HFFc6 (cell line): ENCODE results near the gene EIF5AL1. TPM values are rescaled to one million over a fixed set of nuclear protein-coding genes. Genes with fewer than 3 reads are reported as not detected.
"Not testable (repeated sequence)": the region's sequence is repeated elsewhere in the genome, so short reads cannot be mapped to it uniquely, and the experiment has no call there.

Experiments used
- DNase-seq: peaks from one replicate; pipeline ENCODE4 v3.0.0-alpha.2; 2018
- H3K27ac Mint-ChIP-seq: 2 replicates; pipeline ENCODE4 v1.8.0; 2020; ENCODE audit warnings: mild to moderate bottlenecking, mixed read lengths
- H3K27me3 Mint-ChIP-seq: 2 replicates; pipeline ENCODE4 v1.8.0; 2021; ENCODE audit warnings: mild to moderate bottlenecking, moderate library complexity, mixed read lengths; ENCODE audit not compliant: insufficient read depth
- H3K36me3 Mint-ChIP-seq: 2 replicates; pipeline ENCODE4 v1.8.0; 2021; ENCODE audit warnings: low read depth, mixed read lengths
- H3K4me1 Mint-ChIP-seq: 2 replicates; pipeline ENCODE4 v1.8.0; 2020; ENCODE audit warnings: low read depth, mixed read lengths
- H3K4me3 Mint-ChIP-seq: 2 replicates; pipeline ENCODE4 v1.8.0; 2020; ENCODE audit warnings: mild to moderate bottlenecking, moderate library complexity, mixed read lengths
- H3K9me3 Mint-ChIP-seq: 2 replicates; pipeline ENCODE4 v1.8.0; 2020; ENCODE audit warnings: mild to moderate bottlenecking, mixed read lengths
- CTCF ChIP-seq: fragments of 200-600 bp; sonication (generic); IDR thresholded peaks from 2 replicates; pipeline ENCODE4 v1.5.0; 2021; ENCODE audit warnings: antibody characterized with exemption, mild to moderate bottlenecking
- total RNA-seq, 6 experiments: library from RNA; stranded (reverse); fragmentation: NEBNext Ultra II Directional; extraction: Animal tissue kit (Norgen Biotek cat#: 25700); gene quantifications; 2 replicates in 1 of 6; 3 replicates in 5 of 6; pipeline ENCODE4 v1.2.3, GENCODE V29; 2021

EIF5AL1 gene
- total RNA-seq, 6 experiments from 2014 or later = 0.41 to 0.61 (median 0.48) TPM

- H3K27ac Mint-ChIP-seq = peak overlapping the region; percentile 69
- H3K27me3 Mint-ChIP-seq = peaks cover 2% of the 10 kb centered on the region
- H3K4me1 Mint-ChIP-seq = peaks cover 39% of the 10 kb centered on the region
- H3K4me3 Mint-ChIP-seq = peak overlapping the region; percentile 46; the same call in 1 of the 2 replicates
- TF ChIP-seq CTCF = no peak
- no peaks in the 10 kb centered on the region; the same call in 1 of the 2 replicates for H3K36me3 Mint-ChIP-seq
- H3K9me3 Mint-ChIP-seq = no peaks in the 10 kb centered on the region
- DNase-seq = no peak
Measured at GRCh38 chr10:79507440-79508167, 4.7 kb upstream of the EIF5AL1 start.

GRCh38 chr10:79508245-79508644 is 4.1 kb upstream of the EIF5AL1 start:
- DNase-seq, H3K36me3 Mint-ChIP-seq, H3K9me3 Mint-ChIP-seq, H3K27me3 Mint-ChIP-seq: not testable (repeated sequence)
- Mint-ChIP-seq H3K27ac (peak overlapping the region; percentile 69), H3K4me3 (peak overlapping the region; percentile 46; the same call in 1 of the 2 replicates), H3K4me1 (peaks cover 32% of the 10 kb centered on the region)

- DNase-seq, H3K27me3 Mint-ChIP-seq, H3K36me3 Mint-ChIP-seq, H3K4me3 Mint-ChIP-seq, H3K27ac Mint-ChIP-seq, H3K9me3 Mint-ChIP-seq: not testable (repeated sequence)
- peak; percentile 31; the same call in 1 of the 2 replicates for TF ChIP-seq CTCF
- peaks cover 31% of the 10 kb centered on the region for H3K4me1 Mint-ChIP-seq
Measured at GRCh38 chr10:79509306-79509933, 2.9 kb upstream of the EIF5AL1 start.

- not testable (repeated sequence) for H3K27ac Mint-ChIP-seq, H3K9me3 Mint-ChIP-seq, H3K4me3 Mint-ChIP-seq, H3K36me3 Mint-ChIP-seq, DNase-seq, H3K27me3 Mint-ChIP-seq
- H3K4me1 Mint-ChIP-seq = peaks cover 31% of the 10 kb centered on the region
Measured at GRCh38 chr10:79509934-79510508, 2.3 kb upstream of the EIF5AL1 start.

- H3K27ac Mint-ChIP-seq = peak overlapping the region; percentile 11; the same call in 1 of the 2 replicates
- 0 out of 2 replicates have a peak overlapping the region, but pooled peaks have one; percentile 16 for H3K4me3 Mint-ChIP-seq
- not testable (repeated sequence) for H3K36me3 Mint-ChIP-seq, H3K9me3 Mint-ChIP-seq, H3K27me3 Mint-ChIP-seq, DNase-seq
- peaks cover 15% of the 10 kb centered on the region for H3K4me1 Mint-ChIP-seq
Measured at GRCh38 chr10:79516532-79517205, 4.3 kb downstream of the EIF5AL1 start.

- H3K4me3 Mint-ChIP-seq, DNase-seq, H3K27ac Mint-ChIP-seq, H3K27me3 Mint-ChIP-seq, H3K36me3 Mint-ChIP-seq, H3K9me3 Mint-ChIP-seq: not testable (repeated sequence)
- peaks cover 15% of the 10 kb centered on the region for H3K4me1 Mint-ChIP-seq
Measured at GRCh38 chr10:79517567-79517966, 5.2 kb downstream of the EIF5AL1 start.

GRCh38 chr10:79521751-79522150 is 9.4 kb downstream of the EIF5AL1 start:
- not testable (repeated sequence) for H3K4me3 Mint-ChIP-seq, H3K27ac Mint-ChIP-seq, H3K9me3 Mint-ChIP-seq, DNase-seq, H3K4me1 Mint-ChIP-seq, H3K36me3 Mint-ChIP-seq, H3K27me3 Mint-ChIP-seq

- H3K27me3 Mint-ChIP-seq, H3K9me3 Mint-ChIP-seq, H3K4me1 Mint-ChIP-seq: not testable (repeated sequence)
Measured at GRCh38 chr10:79522464-79522863, 10.1 kb downstream of the EIF5AL1 start.

GRCh38 chr10:79523157-79523853 is 11.0 kb downstream of the EIF5AL1 start:
- DNase-seq, H3K27ac Mint-ChIP-seq: not testable (repeated sequence)

More at GRCh38 chr10:79522464-79522863, 10.1 kb downstream of the EIF5AL1 start:
- not testable (repeated sequence) for H3K27ac Mint-ChIP-seq, H3K4me3 Mint-ChIP-seq, DNase-seq, H3K36me3 Mint-ChIP-seq

GRCh38 chr10:79525049-79525710 is 12.8 kb downstream of the EIF5AL1 start:
- H3K36me3 Mint-ChIP-seq, H3K27ac Mint-ChIP-seq, H3K27me3 Mint-ChIP-seq, H3K9me3 Mint-ChIP-seq, H3K4me3 Mint-ChIP-seq, H3K4me1 Mint-ChIP-seq, DNase-seq: not testable (repeated sequence)

More at GRCh38 chr10:79523157-79523853, 11.0 kb downstream of the EIF5AL1 start:
- H3K36me3 Mint-ChIP-seq, H3K4me3 Mint-ChIP-seq, H3K9me3 Mint-ChIP-seq, H3K4me1 Mint-ChIP-seq, H3K27me3 Mint-ChIP-seq: not testable (repeated sequence)
